IMR-90 (cell line): ENCODE results near the gene TSHB. TPM values are rescaled to one million over a fixed set of nuclear protein-coding genes. Genes with fewer than 3 reads are reported as not detected.

ENCODE experiments used
- ATAC-seq: fragments of 200-7000 bp; cut with Tn5 transposase; 2 replicates; pipeline ENCODE4 v1.9.1; 2020; ENCODE audit warnings: low read depth, mild to moderate bottlenecking, moderate library complexity
- BruUV-seq: library from RNA; stranded (reverse); fragments of 400-500 nt; replicated peaks from 2 replicates; lab custom pipeline; 2021; lab: Mats Ljungman, UMichigan
- CTCF ChIA-PET: fragments of 300-600 bp; formaldehyde crosslinking; extraction: SDS; loops from one replicate; lab custom pipeline; 2021; ENCODE audit warnings: antibody characterized with exemption; lab: Yijun Ruan, JAX
- POLR2A ChIA-PET: fragments of 300-600 bp; sonication (Branson Sonifier 250); formaldehyde crosslinking; loops from one replicate; lab custom pipeline; 2022; ENCODE audit warnings: antibody characterized with exemption; ENCODE audit not compliant: unreplicated experiment; lab: Charles Lee
- DNase-seq: peaks from one replicate; pipeline ENCODE4 v3.0.0; 2013
- H2AFZ ChIP-seq: replicated peaks from 2 replicates; pipeline ENCODE3; 2013; ENCODE audit warnings: low read length, mild to moderate bottlenecking; ENCODE audit not compliant: poor library complexity
- H2AK5ac ChIP-seq: 2 replicates; pipeline ENCODE4 v1.6.1; 2013; ENCODE audit warnings: low read depth, low read length, inconsistent platforms
- H2AK9ac ChIP-seq: replicated peaks from 2 replicates; pipeline ENCODE3; 2013; ENCODE audit warnings: mild to moderate bottlenecking, low read depth, low read length, moderate library complexity; ENCODE audit not compliant: poor library complexity
- H2BK120ac ChIP-seq: 2 replicates; pipeline ENCODE4 v1.6.1; 2013; ENCODE audit warnings: low read depth, low read length, inconsistent platforms
- H2BK15ac ChIP-seq: 3 replicates; pipeline ENCODE4 v1.6.1; 2013; ENCODE audit warnings: low read depth, low read length, inconsistent platforms
- H2BK20ac ChIP-seq: 2 replicates; pipeline ENCODE4 v1.6.1; 2013; ENCODE audit warnings: low read depth, mild to moderate bottlenecking, inconsistent platforms, low read length, moderate library complexity
- H2BK5ac ChIP-seq: 2 replicates; pipeline ENCODE4 v1.6.1; 2013; ENCODE audit warnings: mild to moderate bottlenecking, low read depth, low read length, inconsistent platforms; ENCODE audit not compliant: poor library complexity, severe bottlenecking
- H3K14ac ChIP-seq: replicated peaks from 2 replicates; pipeline ENCODE4 v1.6.1; 2013; ENCODE audit warnings: low read depth, low read length, inconsistent platforms
- H3K18ac ChIP-seq: 2 replicates; pipeline ENCODE4 v1.6.1; 2013; ENCODE audit warnings: low read depth, low read length, control low read depth
- H3K23ac ChIP-seq: 2 replicates; pipeline ENCODE4 v1.6.1; 2013; ENCODE audit warnings: low read depth, low read length, inconsistent platforms
- H3K27ac ChIP-seq: 2 replicates; pipeline ENCODE4 v1.5.1; 2013; ENCODE audit warnings: mild to moderate bottlenecking, control low read depth, low read length; ENCODE audit not compliant: insufficient read depth
- H3K27me3 ChIP-seq: 2 replicates; pipeline ENCODE4 v1.6.1; 2013; ENCODE audit warnings: low read length; ENCODE audit not compliant: control insufficient read depth, insufficient read depth
- H3K36me3 ChIP-seq: 2 replicates; pipeline ENCODE4 v1.6.1; 2013; ENCODE audit warnings: low read length, mixed read lengths; ENCODE audit not compliant: control insufficient read depth, insufficient read depth
- H3K4ac ChIP-seq: 2 replicates; pipeline ENCODE4 v1.6.1; 2013; ENCODE audit warnings: low read depth, low read length, inconsistent platforms
- H3K4me1 ChIP-seq: 2 replicates; pipeline ENCODE4 v1.6.1; 2013; ENCODE audit warnings: low read length, mixed read lengths; ENCODE audit not compliant: control insufficient read depth, insufficient read depth
- H3K4me2 ChIP-seq: 2 replicates; pipeline ENCODE4 v1.6.1; 2013; ENCODE audit warnings: low read depth, mild to moderate bottlenecking, control low read depth, low read length, moderate library complexity
- H3K4me3 ChIP-seq: 2 replicates; pipeline ENCODE4 v1.5.1; 2013; ENCODE audit warnings: low read depth, mild to moderate bottlenecking, control low read depth, low read length, moderate library complexity; ENCODE audit not compliant: insufficient read depth
- H3K56ac ChIP-seq: 2 replicates; pipeline ENCODE4 v1.6.1; 2013; ENCODE audit warnings: low read length, inconsistent platforms; ENCODE audit not compliant: insufficient read depth; ENCODE audit errors: extremely low read depth
- H3K79me1 ChIP-seq, 2 experiments: 2 replicates each; pipeline ENCODE4 v1.6.1; 2013; ENCODE audit warnings: low read length in 2 of 2, inconsistent platforms in 1 of 2, low read depth in 1 of 2
- H3K9ac ChIP-seq: 2 replicates; pipeline ENCODE4 v1.6.1; 2013; ENCODE audit warnings: low read depth, low read length, control low read depth
- H3K9me1 ChIP-seq: 2 replicates; pipeline ENCODE4 v1.6.1; 2013; ENCODE audit warnings: low read length, inconsistent platforms; ENCODE audit not compliant: insufficient read depth
- H3K9me3 ChIP-seq: 2 replicates; pipeline ENCODE4 v1.6.1; 2013; ENCODE audit warnings: low read length; ENCODE audit not compliant: control insufficient read depth, insufficient read depth
- H4K20me1 ChIP-seq: 2 replicates; pipeline ENCODE4 v1.6.1; 2013; ENCODE audit warnings: low read length, inconsistent platforms; ENCODE audit not compliant: insufficient read depth
- H4K5ac ChIP-seq: 2 replicates; pipeline ENCODE4 v1.6.1; 2013; ENCODE audit warnings: mild to moderate bottlenecking, low read depth, low read length, control low read depth
- H4K8ac ChIP-seq, 2 experiments: 2 replicates each; pipeline ENCODE4 v1.6.1; 2013; ENCODE audit warnings: low read depth in 2 of 2, low read length in 2 of 2, control low read depth in 1 of 2, inconsistent platforms in 1 of 2
- H4K91ac ChIP-seq: 2 replicates; pipeline ENCODE4 v1.6.1; 2013; ENCODE audit warnings: low read depth, low read length, inconsistent platforms; ENCODE audit not compliant: insufficient read depth
- BHLHE40 ChIP-seq: fragments of 150-350 bp; IDR thresholded peaks from 2 replicates; pipeline ENCODE4 v1.6.1; 2016; ENCODE audit warnings: mild to moderate bottlenecking, low read depth, low read length
- CEBPB ChIP-seq: IDR thresholded peaks from 2 replicates; pipeline ENCODE4 v1.6.1; 2012; ENCODE audit warnings: low read depth, low read length, improper control_type of control experiment
- CHD1 ChIP-seq: IDR thresholded peaks from 2 replicates; pipeline ENCODE4 v1.6.1; 2012; ENCODE audit warnings: low read depth, low read length, improper control_type of control experiment
- CTCF ChIP-seq: conservative IDR thresholded peaks from 2 replicates; pipeline ENCODE4 v1.5.1; 2012; ENCODE audit warnings: mild to moderate bottlenecking, low read depth, low read length, improper control_type of control experiment
- ELK1 ChIP-seq: fragments of 150-350 bp; IDR thresholded peaks from 2 replicates; pipeline ENCODE4 v1.6.1; 2016; ENCODE audit warnings: low read depth, mild to moderate bottlenecking, low read length, moderate library complexity, borderline replicate concordance
- FOS ChIP-seq: fragments of 150-350 bp; IDR thresholded peaks from 2 replicates; pipeline ENCODE4 v1.6.1; 2016; ENCODE audit warnings: low read depth, low read length
- MAFK ChIP-seq: IDR thresholded peaks from 2 replicates; pipeline ENCODE4 v1.6.1; 2012; ENCODE audit warnings: low read depth, low read length, improper control_type of control experiment
- MAZ ChIP-seq: IDR thresholded peaks from 2 replicates; pipeline ENCODE4 v1.6.1; 2012; ENCODE audit warnings: low read depth, mild to moderate bottlenecking, low read length, improper control_type of control experiment, moderate library complexity, borderline replicate concordance
- MXI1 ChIP-seq: IDR thresholded peaks from 2 replicates; pipeline ENCODE4 v1.6.1; 2012; ENCODE audit warnings: low read depth, mild to moderate bottlenecking, low read length, moderate library complexity, borderline replicate concordance
- NFE2L2 ChIP-seq: fragments of 150-350 bp; IDR thresholded peaks from 2 replicates; pipeline ENCODE4 v1.6.1; 2016; ENCODE audit warnings: low read depth, mild to moderate bottlenecking, low read length
- POLR2A ChIP-seq: IDR thresholded peaks from 2 replicates; pipeline ENCODE4 v1.6.1; 2012; ENCODE audit warnings: mild to moderate bottlenecking, low read depth, low read length
- RAD21 ChIP-seq: IDR thresholded peaks from 2 replicates; pipeline ENCODE4 v1.6.1; 2012; ENCODE audit warnings: low read length, improper control_type of control experiment
- RCOR1 ChIP-seq: IDR thresholded peaks from 2 replicates; pipeline ENCODE4 v1.6.1; 2012; ENCODE audit warnings: mild to moderate bottlenecking, low read length, improper control_type of control experiment; ENCODE audit not compliant: insufficient replicate concordance
- RFX5 ChIP-seq: IDR thresholded peaks from 2 replicates; pipeline ENCODE4 v1.8.0; 2012; ENCODE audit warnings: low read depth, mild to moderate bottlenecking, low read length, moderate library complexity
- SMC3 ChIP-seq: fragments of 150-350 bp; IDR thresholded peaks from 2 replicates; pipeline ENCODE4 v1.6.1; 2016; ENCODE audit warnings: low read depth, mild to moderate bottlenecking, antibody characterized with exemption, low read length, moderate library complexity
- USF2 ChIP-seq: fragments of 150-350 bp; IDR thresholded peaks from 2 replicates; pipeline ENCODE4 v1.6.1; 2017; ENCODE audit warnings: mild to moderate bottlenecking, antibody characterized with exemption, low read length, low read depth
- dilution Hi-C: fragments of 300-500 bp; cut with HindIII; formaldehyde crosslinking; loops from one replicate; pipeline ENCODE4 v1.14.3; 2018; ENCODE audit warnings: low sequenced_read_pairs; ENCODE audit not compliant: unreplicated experiment
- in situ Hi-C: fragments of 300-500 bp; cut with MboI; formaldehyde crosslinking; loops from 3 replicates; pipeline ENCODE4 v1.14.3; 2019; ENCODE audit warnings: low sequenced_read_pairs, inconsistent platforms, mixed read lengths
- intact Hi-C: fragments of 100-400 bp; cut with micrococcal nuclease; formaldehyde crosslinking; loops from 2 replicates; pipeline ENCODE4 v1.10.0; 2022
- polyA plus RNA-seq, 3 experiments: library from polyadenylated mRNA; depleted of rRNA; stranded (reverse); fragments of >200 nt; gene quantifications; 2 replicates each; pipeline ENCODE4 v1.2.3, GENCODE V29; 2012; ENCODE audit warnings: low replicate concordance in 1 of 3
- total RNA-seq: library from RNA; depleted of rRNA; stranded (reverse); fragments of >200 nt; gene quantifications from 2 replicates; pipeline ENCODE4 v1.2.3, GENCODE V29; 2012

TSHB gene
- total and polyA plus RNA-seq, 2 of the 4 experiments (the other 2 are of a cell fraction) = not detected

- dilution Hi-C loops = no loop called here
- Histone ChIP-seq H3K79me1 (no peaks in the 10 kb centered on the region), H3K4me1 (no peaks in the 10 kb centered on the region), H3K9me1 (no peaks in the 10 kb centered on the region), H3K4me2 (no peak overlapping the region), H2BK15ac (no peak overlapping the region), H3K9ac (no peak overlapping the region), H3K36me3 (no peaks in the 10 kb centered on the region), H2BK120ac (no peak overlapping the region), H3K4me3 (no peak overlapping the region), H2AK5ac (no peak overlapping the region), H3K18ac (no peak overlapping the region), H3K4ac (no peak overlapping the region), H3K23ac (no peak overlapping the region), H4K20me1 (no peaks in the 10 kb centered on the region), H2BK5ac (no peak overlapping the region), H4K5ac (no peak overlapping the region), H2AFZ (no peak overlapping the region), H2BK20ac (no peak overlapping the region), H4K91ac (no peak overlapping the region), H3K27me3 (no peaks in the 10 kb centered on the region; the same call in 1 of the 2 replicates), H3K56ac (no peak overlapping the region), H3K27ac (no peak overlapping the region), H4K8ac (no peak overlapping the region), H3K9me3 (no peaks in the 10 kb centered on the region), H2AK9ac (no peak overlapping the region), H3K14ac (no peak overlapping the region)
- BruUV-seq = no TSS peak
- POLR2A ChIA-PET = no interaction called here
- DNase-seq (no peak), ATAC-seq (no peak)
- intact Hi-C loops = no loop called here
- TF ChIP-seq ELK1 (no peak), RFX5 (no peak), FOS (no peak), MAFK (no peak), CEBPB (no peak), RCOR1 (no peak), MAZ (no peak), CHD1 (no peak), POLR2A (no peak), USF2 (no peak), MXI1 (no peak), CTCF (no peak), SMC3 (no peak), NFE2L2 (no peak), RAD21 (no peak), BHLHE40 (no peak)
- in situ Hi-C loops = no loop called here
- CTCF ChIA-PET = no interaction called here
These were observed 6.0 kb upstream of the TSHB start for GRCh38 chr1:115023593-115023992.
